Large intestine (tissue), 3 donors: ENCODE measurements around the gene KAT7. TPM values are rescaled to one million over a fixed set of nuclear protein-coding genes. Genes with fewer than 3 reads are reported as not detected.
"Not testable (repeated sequence)": the region's sequence is repeated elsewhere in the genome, so short reads cannot be mapped to it uniquely, and the experiment has no call there.

Source experiments
- DNase-seq, 2 donors: peaks; one replicate each; pipeline versions ENCODE4 v3.0.0 to v3.0.0-alpha.2; 2013
- H3K27ac ChIP-seq: one replicate; pipeline ENCODE4 v1.5.1; 2013; ENCODE audit warnings: low read length
- H3K27me3 ChIP-seq: 2 replicates; pipeline ENCODE4 v1.6.1; 2013; ENCODE audit warnings: low read length; ENCODE audit not compliant: control insufficient read depth, insufficient read depth
- H3K36me3 ChIP-seq: 2 replicates; pipeline ENCODE4 v1.6.1; 2013; ENCODE audit warnings: low read length; ENCODE audit not compliant: control insufficient read depth, insufficient read depth
- H3K4me1 ChIP-seq: one replicate; pipeline ENCODE4 v1.6.1; 2013; ENCODE audit warnings: low read length; ENCODE audit not compliant: control insufficient read depth, insufficient read depth
- H3K4me3 ChIP-seq: one replicate; pipeline ENCODE4 v1.5.1; 2013; ENCODE audit warnings: low read length
- H3K9me3 ChIP-seq: one replicate; pipeline ENCODE4 v1.6.1; 2013; ENCODE audit warnings: mild to moderate bottlenecking, low read depth, low read length, moderate library complexity; ENCODE audit not compliant: control insufficient read depth
- WGBS: methylation state at CpG from one replicate; pipeline ENCODE4 v1.1.5; 2013; ENCODE audit warnings: low lambda C conversion rate; ENCODE audit not compliant: insufficient coverage; 5-methylcytosine and 5-hydroxymethylcytosine counted together
- polyA plus RNA-seq: library from polyadenylated mRNA; unstranded; fragments of 120-200 nt; gene quantifications from one replicate; pipeline ENCODE4 v1.2.1, GENCODE V29; 2013

KAT7 gene
- polyA plus RNA-seq, 1 donor = 31.6 TPM

DNA sequence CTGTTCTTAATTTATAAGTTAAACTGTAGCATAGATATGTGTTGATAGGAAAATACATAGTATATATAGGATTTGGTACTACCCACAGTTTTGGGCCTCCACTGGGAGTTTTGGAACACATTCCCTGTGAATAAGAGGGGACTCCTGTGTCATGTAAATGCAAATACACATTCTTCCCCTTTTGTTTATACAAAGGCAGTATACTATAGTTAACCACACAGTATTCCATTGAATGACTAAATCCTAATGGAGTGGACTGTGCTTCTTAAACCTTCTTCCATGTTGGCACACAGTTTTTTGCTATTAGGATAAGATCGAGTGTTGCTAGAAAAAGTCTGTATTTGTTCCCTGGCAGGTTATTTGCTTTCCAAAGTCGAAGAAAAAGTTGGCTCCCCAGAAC, 37.2 kb downstream of the KAT7 start:
- no peaks in the 10 kb centered on the region for H3K27me3 ChIP-seq
- DNase-seq = no peak
- no CpG with 5 or more reads among the region's 2 CpGs for WGBS
- no peak overlapping the region for H3K4me3 ChIP-seq
- no peaks in the 10 kb centered on the region for H3K4me1 ChIP-seq
- H3K27ac ChIP-seq = no peak overlapping the region
- H3K36me3 ChIP-seq = peaks cover 80% of the 10 kb centered on the region
- H3K9me3 ChIP-seq = no peaks in the 10 kb centered on the region

DNA sequence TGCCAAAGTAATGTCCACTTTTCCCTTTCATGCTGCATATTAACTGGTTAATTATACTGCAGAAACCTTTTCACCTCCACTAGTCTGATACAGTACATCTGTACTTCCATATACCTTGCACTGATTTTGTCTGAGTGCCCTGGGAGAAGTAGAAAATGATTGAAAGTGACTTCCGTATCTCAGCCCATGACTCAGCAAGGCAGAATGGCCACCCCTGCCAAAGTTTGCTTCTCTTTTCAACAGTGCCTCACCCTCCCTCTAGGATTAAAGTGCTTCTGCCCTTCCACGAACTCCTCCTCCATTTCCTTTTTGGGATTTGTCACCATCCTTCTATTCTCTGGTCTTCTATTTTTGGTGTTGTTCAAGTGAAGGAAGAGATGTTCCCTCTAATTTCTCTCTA, 39.8 kb downstream of the KAT7 start:
- peaks cover 64% of the 10 kb centered on the region for H3K36me3 ChIP-seq

DNA sequence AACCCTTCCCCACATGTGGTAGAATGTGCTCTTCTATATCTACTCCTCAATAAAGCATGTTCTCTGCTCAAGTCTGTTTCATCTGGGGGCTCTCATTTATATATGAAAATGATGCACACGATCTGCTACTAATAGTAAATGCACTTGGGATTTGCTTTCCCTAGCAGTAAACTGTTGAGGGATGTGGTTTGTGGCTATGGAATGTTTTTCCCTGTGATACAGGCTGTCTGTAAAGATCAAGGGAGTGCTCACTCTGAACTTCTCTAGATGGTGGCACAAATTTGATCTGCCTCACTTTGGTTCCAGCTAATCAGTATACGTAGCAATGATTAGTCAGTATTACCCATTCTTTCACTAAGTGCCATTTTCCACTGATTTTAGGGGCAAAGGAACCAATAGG, 40.5 kb downstream of the KAT7 start:
- no peaks in the 10 kb centered on the region for H3K27me3 ChIP-seq

More for the DNA sequence above, 39.8 kb downstream of the KAT7 start:
- WGBS = no CpG with 5 or more reads among the region's 2 CpGs
- not testable (repeated sequence) for H3K9me3 ChIP-seq, H3K27ac ChIP-seq, DNase-seq, H3K4me1 ChIP-seq, H3K27me3 ChIP-seq, H3K4me3 ChIP-seq

GRCh38 chr17:49830605-49831004, 42.1 kb downstream of the KAT7 start:
- no peak for DNase-seq
- WGBS = 80% methylated on average over 1 of the region's 1 CpG
- H3K4me1 ChIP-seq = no peaks in the 10 kb centered on the region
- peaks cover 58% of the 10 kb centered on the region for H3K36me3 ChIP-seq
- no peaks in the 10 kb centered on the region for H3K9me3 ChIP-seq
- H3K27me3 ChIP-seq = no peaks in the 10 kb centered on the region
- H3K27ac ChIP-seq = no peak overlapping the region
- H3K4me3 ChIP-seq = no peak overlapping the region

More for the DNA sequence above, 40.5 kb downstream of the KAT7 start:
- H3K9me3 ChIP-seq = no peaks in the 10 kb centered on the region
- no CpG with 5 or more reads among the region's 2 CpGs for WGBS
- H3K36me3 ChIP-seq = peaks cover 64% of the 10 kb centered on the region
- no peaks in the 10 kb centered on the region for H3K4me1 ChIP-seq
- no peak overlapping the region for H3K27ac ChIP-seq
- no peak for DNase-seq
- H3K4me3 ChIP-seq = no peak overlapping the region

- no CpG with 5 or more reads among the region's 7 CpGs for WGBS
- Histone ChIP-seq H3K36me3 (peaks cover 35% of the 10 kb centered on the region), H3K27me3 (no peaks in the 10 kb centered on the region), H3K4me3 (no peak overlapping the region), H3K9me3 (no peaks in the 10 kb centered on the region), H3K27ac (no peak overlapping the region), H3K4me1 (peaks cover 6% of the 10 kb centered on the region)
- no peak for DNase-seq
Observed at GRCh38 chr17:49832840-49833599, 44.5 kb downstream of the KAT7 start.

- no peaks in the 10 kb centered on the region for H3K9me3 ChIP-seq
- peaks cover 28% of the 10 kb centered on the region for H3K36me3 ChIP-seq
- no peak for DNase-seq
- H3K4me3 ChIP-seq = no peak overlapping the region
- WGBS = no CpG with 5 or more reads among the region's 19 CpGs
- peaks cover 6% of the 10 kb centered on the region for H3K4me1 ChIP-seq
- no peak overlapping the region for H3K27ac ChIP-seq
- H3K27me3 ChIP-seq = no peaks in the 10 kb centered on the region
Observed at GRCh38 chr17:49834118-49834743, 45.8 kb downstream of the KAT7 start.

DNA sequence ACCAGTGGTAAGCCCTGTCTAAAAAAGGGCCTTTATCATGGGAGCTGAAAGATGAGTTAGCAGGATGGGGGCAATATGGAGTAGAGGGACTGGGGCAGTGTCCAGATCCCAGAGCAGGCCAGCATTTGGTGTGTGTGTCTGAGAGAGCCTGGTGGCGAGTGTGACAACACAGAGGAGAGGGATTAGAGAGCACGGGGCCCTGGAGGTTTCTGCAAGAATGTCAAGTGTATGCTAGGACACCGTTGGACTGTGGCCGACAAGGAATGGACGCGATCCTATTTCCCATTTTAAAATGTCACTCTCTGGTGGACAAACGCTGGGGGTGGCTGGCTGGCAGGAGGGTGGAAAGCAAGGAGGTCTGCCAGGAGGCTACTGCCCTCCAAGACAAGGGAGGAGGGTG, 47.0 kb downstream of the KAT7 start:
- no peak for DNase-seq
- H3K4me3 ChIP-seq = no peak overlapping the region
- WGBS = no CpG with 5 or more reads among the region's 7 CpGs
- H3K4me1 ChIP-seq = peaks cover 6% of the 10 kb centered on the region
- peaks cover 25% of the 10 kb centered on the region for H3K36me3 ChIP-seq
- H3K27me3 ChIP-seq = no peaks in the 10 kb centered on the region
- no peaks in the 10 kb centered on the region for H3K9me3 ChIP-seq
- H3K27ac ChIP-seq = no peak overlapping the region

GRCh38 chr17:49836111-49837030, 47.9 kb downstream of the KAT7 start:
- H3K4me3 ChIP-seq = no peak overlapping the region
- WGBS = no CpG with 5 or more reads among the region's 16 CpGs
- H3K4me1 ChIP-seq = peaks cover 6% of the 10 kb centered on the region
- H3K27me3 ChIP-seq = no peaks in the 10 kb centered on the region
- H3K36me3 ChIP-seq = peaks cover 25% of the 10 kb centered on the region
- DNase-seq = peak in 1 of 2 donors; percentile 36
- H3K27ac ChIP-seq = no peak overlapping the region
- H3K9me3 ChIP-seq = no peaks in the 10 kb centered on the region

GRCh38 chr17:49839455-49839854, 51.0 kb downstream of the KAT7 start:
- Histone ChIP-seq H3K9me3 (no peaks in the 10 kb centered on the region), H3K27me3 (no peaks in the 10 kb centered on the region), H3K27ac (no peak overlapping the region), H3K4me3 (no peak overlapping the region), H3K36me3 (peaks cover 7% of the 10 kb centered on the region), H3K4me1 (peaks cover 6% of the 10 kb centered on the region)
- no peak for DNase-seq
- no CpG with 5 or more reads among the region's 5 CpGs for WGBS

- H3K9me3 ChIP-seq = no peaks in the 10 kb centered on the region
- H3K27me3 ChIP-seq = no peaks in the 10 kb centered on the region
- peaks cover 4% of the 10 kb centered on the region for H3K36me3 ChIP-seq
- no CpG with 5 or more reads among the region's 3 CpGs for WGBS
- DNase-seq = no peak
- no peak overlapping the region for H3K4me3 ChIP-seq
- peaks cover 7% of the 10 kb centered on the region for H3K4me1 ChIP-seq
- no peak overlapping the region for H3K27ac ChIP-seq
Observed at GRCh38 chr17:49841548-49841947, 53.1 kb downstream of the KAT7 start.
